OCI-LY1 (cell line): ENCODE results near the gene KCNK3.

Experiments
- H2AFZ ChIP-seq: fragments of 200-600 bp; sonication (generic), shearing (Covaris generic); 2 replicates; pipeline ENCODE4 v1.6.0; 2014; ENCODE audit warnings: antibody characterized with exemption, mild to moderate bottlenecking, low read length
- H3F3A ChIP-seq: fragments of 200-600 bp; sonication (generic), shearing (Covaris generic); 2 replicates; pipeline ENCODE4 v1.6.0; 2014; ENCODE audit warnings: mild to moderate bottlenecking, antibody characterized with exemption, low read length, moderate library complexity; ENCODE audit not compliant: insufficient read depth
- H3K27ac ChIP-seq: fragments of 200-600 bp; sonication (generic); 2 replicates; pipeline ENCODE4 v1.5.1; 2014; ENCODE audit warnings: low read length, mixed run types, mild to moderate bottlenecking, low read depth; ENCODE audit not compliant: poor library complexity, severe bottlenecking
- H3K27me3 ChIP-seq: fragments of 200-600 bp; sonication (generic); 2 replicates; pipeline ENCODE4 v1.6.0; 2014; ENCODE audit warnings: antibody characterized with exemption, mild to moderate bottlenecking, low read length, moderate library complexity; ENCODE audit not compliant: insufficient read depth
- H3K36me3 ChIP-seq: fragments of 200-600 bp; sonication (generic); 2 replicates; pipeline ENCODE4 v1.6.1; 2014; ENCODE audit warnings: mild to moderate bottlenecking, antibody characterized with exemption, low read length, moderate library complexity, mixed read lengths; ENCODE audit not compliant: insufficient read depth
- H3K4me1 ChIP-seq: fragments of 200-600 bp; sonication (generic); 2 replicates; pipeline ENCODE4 v1.5.1; 2014; ENCODE audit warnings: mild to moderate bottlenecking, low read length, moderate library complexity; ENCODE audit not compliant: insufficient read depth, severe bottlenecking
- H3K4me2 ChIP-seq: fragments of 200-600 bp; sonication (generic), shearing (Covaris generic); 2 replicates; pipeline ENCODE4 v1.6.1; 2014; ENCODE audit warnings: low read length
- H3K4me3 ChIP-seq: fragments of 200-600 bp; sonication (generic); 2 replicates; pipeline ENCODE4 v1.5.1; 2014; ENCODE audit warnings: low read length, low read depth, mild to moderate bottlenecking, mixed read lengths; ENCODE audit not compliant: poor library complexity, severe bottlenecking
- H3K79me2 ChIP-seq: fragments of 200-600 bp; shearing (Covaris generic); 2 replicates; pipeline ENCODE4 v1.6.1; 2016; ENCODE audit warnings: mixed run types, low read length, mixed read lengths; ENCODE audit not compliant: insufficient read depth
- H3K9ac ChIP-seq: fragments of 200-600 bp; sonication (generic), shearing (Covaris generic); 2 replicates; pipeline ENCODE4 v1.6.1; 2014; ENCODE audit warnings: mild to moderate bottlenecking, low read length, mixed read lengths
- H3K9me2 ChIP-seq: fragments of 200-600 bp; sonication (generic), shearing (Covaris generic); 2 replicates; pipeline ENCODE4 v1.6.1; 2014; ENCODE audit warnings: low read depth, mild to moderate bottlenecking, low read length, mixed read lengths
- H3K9me3 ChIP-seq: fragments of 200-600 bp; shearing (Covaris generic); 2 replicates; pipeline ENCODE4 v1.6.1; 2014; ENCODE audit warnings: low read length, mixed read lengths
- H4K20me1 ChIP-seq: fragments of 200-600 bp; sonication (generic), shearing (Covaris generic); 2 replicates; pipeline ENCODE4 v1.6.0; 2016; ENCODE audit warnings: mild to moderate bottlenecking, low read length; ENCODE audit not compliant: insufficient read depth
- CTCF ChIP-seq: fragments of 200-600 bp; sonication (generic), shearing (Covaris generic); IDR thresholded peaks from 2 replicates; pipeline ENCODE4 v1.5.1; 2017; ENCODE audit warnings: mild to moderate bottlenecking, antibody characterized with exemption, low read length, moderate library complexity, mixed read lengths
- EZH2 ChIP-seq: fragments of 200-600 bp; sonication (generic), shearing (Covaris generic); IDR thresholded peaks from 2 replicates; pipeline ENCODE4 v1.8.0; 2017; ENCODE audit warnings: borderline replicate concordance, mixed run types, mild to moderate bottlenecking, antibody characterized with exemption, low read length, moderate library complexity, mixed read lengths

The KCNK3 gene

GRCh38 chr2:26646986-26647672 is 45.4 kb upstream of the KCNK3 start:
- no peaks in the 10 kb centered on the region for H4K20me1 ChIP-seq
- H3K27me3 ChIP-seq = no peaks in the 10 kb centered on the region
- no peaks in the 10 kb centered on the region for H3K9me2 ChIP-seq
- no peaks in the 10 kb centered on the region for H3K9me3 ChIP-seq
- H3K27ac ChIP-seq = no peak overlapping the region
- no peaks in the 10 kb centered on the region for H3K4me1 ChIP-seq
- no peak overlapping the region for H2AFZ ChIP-seq
- no peak overlapping the region for H3K4me2 ChIP-seq
- H3K4me3 ChIP-seq = no peak overlapping the region
- no peak for TF ChIP-seq EZH2
- TF ChIP-seq CTCF = no peak
- no peak overlapping the region for H3K9ac ChIP-seq
- H3K79me2 ChIP-seq = no peaks in the 10 kb centered on the region
- no peaks in the 10 kb centered on the region for H3F3A ChIP-seq
- H3K36me3 ChIP-seq = no peaks in the 10 kb centered on the region

- no peak for TF ChIP-seq CTCF
- TF ChIP-seq EZH2 = no peak
- H3K79me2 ChIP-seq = no peaks in the 10 kb centered on the region
- H3K36me3 ChIP-seq = no peaks in the 10 kb centered on the region
- H3K27ac ChIP-seq = no peak overlapping the region
- no peaks in the 10 kb centered on the region for H3K9me2 ChIP-seq
- H3K9me3 ChIP-seq = no peaks in the 10 kb centered on the region
- H3K27me3 ChIP-seq = no peaks in the 10 kb centered on the region
- H4K20me1 ChIP-seq = no peaks in the 10 kb centered on the region
- H2AFZ ChIP-seq = no peak overlapping the region
- no peak overlapping the region for H3K9ac ChIP-seq
- no peak overlapping the region for H3K4me2 ChIP-seq
- no peaks in the 10 kb centered on the region for H3F3A ChIP-seq
- no peak overlapping the region for H3K4me3 ChIP-seq
- H3K4me1 ChIP-seq = no peaks in the 10 kb centered on the region
These were observed 44.5 kb upstream of the KCNK3 start for GRCh38 chr2:26647981-26648380.

- Histone ChIP-seq H3K4me2 (no peak overlapping the region), H3K27ac (no peak overlapping the region), H3K36me3 (no peaks in the 10 kb centered on the region), H3K4me1 (no peaks in the 10 kb centered on the region), H3K27me3 (no peaks in the 10 kb centered on the region), H2AFZ (no peak overlapping the region), H4K20me1 (no peaks in the 10 kb centered on the region), H3K9ac (no peak overlapping the region), H3K79me2 (no peaks in the 10 kb centered on the region), H3F3A (no peaks in the 10 kb centered on the region), H3K9me2 (no peaks in the 10 kb centered on the region), H3K4me3 (no peak overlapping the region), H3K9me3 (no peaks in the 10 kb centered on the region)
- TF ChIP-seq CTCF = no peak
- TF ChIP-seq EZH2 = no peak
These were observed 44.0 kb upstream of the KCNK3 start for GRCh38 chr2:26648516-26648915.
